Body of pancreas (tissue), 4 donors: Measurements from ENCODE around the gene TRMT44.

Experiments used
- CTCF ChIP-seq, 7 experiments: fragments of 450-650 bp in 4 of 7; fragments of 200-600 bp in 3 of 7; sonication (generic) in 3 of 7; IDR thresholded peaks; one replicate each; pipeline ENCODE4 v1.5.1; 2016 to 2019; ENCODE audit warnings: antibody characterized with exemption in 7 of 7
- POLR2A ChIP-seq, 3 donors: fragments of 450-650 bp; IDR thresholded peaks; one replicate each; pipeline ENCODE4 v1.6.1; 2016; ENCODE audit warnings: antibody characterized with exemption in 3 of 3, mild to moderate bottlenecking in 2 of 3

- TF ChIP-seq CTCF (IDR thresholded peaks at IDR 0.05) (no peak), POLR2A (IDR thresholded peaks at IDR 0.05) (no peak)
Observed at GRCh38 chr4:8516061-8516573, 75.5 kb downstream of the TRMT44 start.
